Nephron progenitor cell (in vitro differentiated cells): Measurements from ENCODE around the gene DAW1.

Source experiments
- DNase-seq: peaks from one replicate; pipeline ENCODE4 v3.0.0; 2021
- H3K27ac Mint-ChIP-seq: 2 replicates; pipeline ENCODE4 v1.8.0; 2021; ENCODE audit warnings: mild to moderate bottlenecking, moderate library complexity, mixed read lengths
- H3K27me3 Mint-ChIP-seq: 2 replicates; pipeline ENCODE4 v1.8.0; 2021; ENCODE audit warnings: mild to moderate bottlenecking, low read depth, mixed read lengths; ENCODE audit not compliant: poor library complexity
- H3K36me3 Mint-ChIP-seq: 2 replicates; pipeline ENCODE4 v1.8.0; 2021; ENCODE audit warnings: low read depth, mixed read lengths
- H3K4me1 Mint-ChIP-seq: 2 replicates; pipeline ENCODE4 v1.8.0; 2021; ENCODE audit warnings: mixed read lengths
- H3K4me3 Mint-ChIP-seq: 2 replicates; pipeline ENCODE4 v1.8.0; 2021; ENCODE audit warnings: mild to moderate bottlenecking, moderate library complexity, mixed read lengths
- H3K9me3 Mint-ChIP-seq: 2 replicates; pipeline ENCODE4 v1.8.0; 2021; ENCODE audit warnings: mild to moderate bottlenecking, moderate library complexity, mixed read lengths
- TF ChIP-seq, protein P1 (sequence below): fragments of 200-600 bp; sonication (generic); IDR thresholded peaks from 2 replicates; pipeline ENCODE4 v1.5.0; 2021; ENCODE audit warnings: antibody characterized with exemption

Gene DAW1

DNA sequence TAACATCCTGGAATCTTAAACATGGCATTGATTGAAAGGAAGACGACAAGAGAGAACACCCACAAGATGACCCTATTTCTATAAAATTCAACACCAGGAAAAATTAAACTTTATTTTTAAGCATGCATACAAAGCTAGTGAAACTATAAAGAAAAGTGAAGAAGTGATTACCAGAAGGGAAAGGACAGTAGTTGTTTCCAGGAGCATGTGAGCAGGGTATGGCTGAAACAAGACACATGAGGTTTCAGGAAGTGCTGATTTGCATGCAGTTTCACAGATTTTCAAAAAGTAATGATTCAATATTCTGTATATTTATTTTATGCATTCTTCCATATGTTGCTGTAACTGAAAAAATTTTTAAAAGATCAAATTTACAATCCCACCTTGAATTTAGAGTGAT is 24.6 kb upstream of the DAW1 start:
- TF ChIP-seq, protein P1, sequence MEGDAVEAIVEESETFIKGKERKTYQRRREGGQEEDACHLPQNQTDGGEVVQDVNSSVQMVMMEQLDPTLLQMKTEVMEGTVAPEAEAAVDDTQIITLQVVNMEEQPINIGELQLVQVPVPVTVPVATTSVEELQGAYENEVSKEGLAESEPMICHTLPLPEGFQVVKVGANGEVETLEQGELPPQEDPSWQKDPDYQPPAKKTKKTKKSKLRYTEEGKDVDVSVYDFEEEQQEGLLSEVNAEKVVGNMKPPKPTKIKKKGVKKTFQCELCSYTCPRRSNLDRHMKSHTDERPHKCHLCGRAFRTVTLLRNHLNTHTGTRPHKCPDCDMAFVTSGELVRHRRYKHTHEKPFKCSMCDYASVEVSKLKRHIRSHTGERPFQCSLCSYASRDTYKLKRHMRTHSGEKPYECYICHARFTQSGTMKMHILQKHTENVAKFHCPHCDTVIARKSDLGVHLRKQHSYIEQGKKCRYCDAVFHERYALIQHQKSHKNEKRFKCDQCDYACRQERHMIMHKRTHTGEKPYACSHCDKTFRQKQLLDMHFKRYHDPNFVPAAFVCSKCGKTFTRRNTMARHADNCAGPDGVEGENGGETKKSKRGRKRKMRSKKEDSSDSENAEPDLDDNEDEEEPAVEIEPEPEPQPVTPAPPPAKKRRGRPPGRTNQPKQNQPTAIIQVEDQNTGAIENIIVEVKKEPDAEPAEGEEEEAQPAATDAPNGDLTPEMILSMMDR = no peak
- Mint-ChIP-seq H3K4me1 (peaks cover 19% of the 10 kb centered on the region), H3K4me3 (no peak overlapping the region), H3K27ac (no peak overlapping the region), H3K36me3 (no peaks in the 10 kb centered on the region), H3K27me3 (peaks cover 4% of the 10 kb centered on the region), H3K9me3 (peaks cover 11% of the 10 kb centered on the region)
- no peak for DNase-seq

DNA sequence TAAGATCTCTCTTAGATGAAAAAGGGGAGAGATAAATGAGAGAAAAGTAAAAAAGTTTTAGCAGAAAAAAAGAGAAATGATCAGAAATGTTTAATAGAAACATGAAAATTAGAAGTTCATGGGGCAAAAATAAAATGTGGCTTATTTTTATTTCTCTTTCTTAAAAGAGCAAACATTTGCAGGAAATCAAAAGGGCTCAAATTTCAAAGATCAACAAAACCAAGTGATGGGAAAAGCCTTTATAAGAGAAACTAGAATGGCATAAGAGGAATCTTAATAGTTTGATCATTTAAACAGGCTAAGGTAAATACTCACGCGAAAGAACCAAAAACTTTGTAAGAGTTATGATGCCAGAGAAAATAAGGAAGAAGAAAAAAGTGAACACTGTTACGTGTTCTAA is 23.3 kb upstream of the DAW1 start:
- Mint-ChIP-seq H3K4me1 (peaks cover 28% of the 10 kb centered on the region), H3K4me3 (no peak overlapping the region), H3K27me3 (peaks cover 8% of the 10 kb centered on the region), H3K36me3 (no peaks in the 10 kb centered on the region), H3K27ac (peak overlapping the region; percentile 6), H3K9me3 (peaks cover 7% of the 10 kb centered on the region)
- DNase-seq = no peak
- TF ChIP-seq, protein P1 = no peak

DNA sequence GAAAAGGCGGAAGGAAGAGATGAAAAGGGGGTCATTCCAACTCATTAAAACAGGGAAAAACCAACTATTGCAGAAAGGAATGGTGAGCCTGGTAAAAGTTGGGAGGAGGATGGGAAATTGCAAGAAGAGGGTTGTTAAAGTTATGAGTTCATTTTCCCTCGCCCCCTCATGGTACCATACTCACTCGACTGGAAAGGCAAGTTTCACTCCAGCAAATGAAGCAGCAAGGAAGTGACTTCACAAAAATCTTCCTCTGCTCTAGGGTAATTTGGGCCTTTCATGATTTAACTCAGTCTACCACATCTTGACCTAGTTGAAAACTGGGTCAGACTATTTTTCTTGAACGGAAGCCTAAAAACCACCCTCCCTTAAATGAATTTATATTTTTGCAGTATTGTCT is 22.8 kb upstream of the DAW1 start:
- Mint-ChIP-seq H3K9me3 (peaks cover 7% of the 10 kb centered on the region), H3K27me3 (peaks cover 10% of the 10 kb centered on the region), H3K4me3 (no peak overlapping the region), H3K4me1 (peaks cover 32% of the 10 kb centered on the region), H3K27ac (peak overlapping the region; percentile 6), H3K36me3 (no peaks in the 10 kb centered on the region)
- TF ChIP-seq, protein P1 = no peak
- no peak for DNase-seq

DNA sequence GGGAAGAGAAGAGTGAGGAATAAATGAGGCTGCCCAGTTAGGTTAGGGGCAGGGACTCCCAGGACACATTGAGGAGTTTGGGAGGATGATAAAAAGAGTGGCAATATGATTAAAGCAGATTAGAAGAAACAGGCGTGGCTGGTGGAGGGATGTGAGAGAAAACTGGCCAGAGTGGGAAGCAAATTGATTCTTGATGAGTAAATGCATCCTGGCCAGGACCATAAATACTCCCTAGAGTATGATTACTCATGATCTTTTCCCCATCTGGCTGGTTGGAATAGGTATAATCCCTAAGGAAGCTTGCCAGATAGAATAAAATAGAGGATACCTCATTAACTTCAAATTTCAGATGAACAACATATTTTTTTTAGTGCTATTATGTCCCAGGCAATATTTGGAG is 21.5 kb upstream of the DAW1 start:
- H3K4me3 Mint-ChIP-seq = no peak overlapping the region
- peaks cover 10% of the 10 kb centered on the region for H3K27me3 Mint-ChIP-seq
- no peak overlapping the region for H3K27ac Mint-ChIP-seq
- H3K4me1 Mint-ChIP-seq = peaks cover 40% of the 10 kb centered on the region
- TF ChIP-seq, protein P1 = no peak
- peaks cover 7% of the 10 kb centered on the region for H3K9me3 Mint-ChIP-seq
- no peak for DNase-seq
- no peaks in the 10 kb centered on the region for H3K36me3 Mint-ChIP-seq

DNA sequence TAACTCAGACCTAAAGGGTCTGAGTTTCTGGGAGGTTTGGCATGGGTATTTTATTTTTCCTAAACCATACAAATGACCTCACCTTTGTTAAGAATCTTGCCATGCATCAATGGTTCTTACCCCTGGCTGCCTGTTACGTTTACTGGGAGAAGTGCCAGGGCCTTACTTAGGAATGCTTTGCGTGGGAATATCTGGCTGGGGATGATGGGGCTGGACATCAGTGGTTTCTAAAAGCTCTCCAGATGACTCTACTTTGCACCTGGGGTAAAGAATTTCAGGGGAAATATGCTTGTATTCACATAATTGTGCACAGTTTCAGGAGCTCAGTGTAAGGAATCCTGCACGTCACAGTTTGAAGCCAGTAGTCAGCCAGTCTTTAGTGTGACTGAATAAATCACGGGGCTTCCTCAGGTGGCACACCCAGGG is 18.2 kb upstream of the DAW1 start:
- TF ChIP-seq, protein P1 = no peak
- Mint-ChIP-seq H3K9me3 (no peaks in the 10 kb centered on the region), H3K4me3 (no peak overlapping the region), H3K27ac (no peak overlapping the region), H3K36me3 (no peaks in the 10 kb centered on the region), H3K4me1 (peaks cover 33% of the 10 kb centered on the region), H3K27me3 (peaks cover 10% of the 10 kb centered on the region)
- DNase-seq = no peak

DNA sequence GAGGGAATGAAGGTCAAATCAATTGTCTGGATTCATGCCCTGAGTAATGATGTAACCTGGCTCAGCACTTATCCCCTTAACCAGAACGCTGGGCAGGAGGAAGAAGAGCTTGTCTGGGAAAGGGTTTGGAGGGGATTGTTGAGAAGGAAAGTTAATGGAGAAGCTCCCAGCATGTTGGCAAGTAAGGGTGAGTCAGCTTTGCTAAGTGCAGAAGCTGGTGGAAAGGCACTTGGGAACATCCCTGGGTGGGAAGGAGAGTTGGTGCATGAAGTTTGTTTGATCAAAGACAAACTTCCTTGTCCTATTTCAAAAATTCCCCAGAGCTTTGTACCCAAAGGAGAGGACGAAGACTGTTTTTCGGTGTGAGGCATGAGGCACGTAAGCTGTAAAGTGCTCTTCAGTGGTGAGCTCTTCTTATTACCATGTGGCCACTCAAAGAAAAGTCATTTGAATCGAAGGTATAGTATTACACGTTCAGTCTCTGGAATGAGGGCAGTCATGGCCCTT is 17.6 kb upstream of the DAW1 start:
- H3K27ac Mint-ChIP-seq = no peak overlapping the region
- H3K27me3 Mint-ChIP-seq = peaks cover 10% of the 10 kb centered on the region
- no peaks in the 10 kb centered on the region for H3K9me3 Mint-ChIP-seq
- DNase-seq = no peak
- H3K36me3 Mint-ChIP-seq = no peaks in the 10 kb centered on the region
- H3K4me1 Mint-ChIP-seq = peaks cover 27% of the 10 kb centered on the region
- H3K4me3 Mint-ChIP-seq = peak overlapping the region; percentile 11
- TF ChIP-seq, protein P1 = no peak
